Muscle layer of colon (tissue), 2 donors: ENCODE results near the gene HSPG2.

Experiments
- H3K27ac ChIP-seq: one replicate; pipeline ENCODE4 v1.7.0; 2013; ENCODE audit warnings: low read depth, mild to moderate bottlenecking, low read length, moderate library complexity
- H3K27me3 ChIP-seq, 2 donors: one replicate each; pipeline ENCODE4 v1.7.0; 2013; ENCODE audit warnings: low read length in 2 of 2, mild to moderate bottlenecking in 2 of 2; ENCODE audit not compliant: insufficient read depth in 2 of 2, control insufficient read depth in 1 of 2
- H3K36me3 ChIP-seq: one replicate; pipeline ENCODE4 v1.7.0; 2013; ENCODE audit warnings: mild to moderate bottlenecking, low read length; ENCODE audit not compliant: insufficient read depth
- H3K4me1 ChIP-seq: one replicate; pipeline ENCODE4 v1.7.0; 2013; ENCODE audit warnings: mild to moderate bottlenecking, low read length; ENCODE audit not compliant: insufficient read depth
- H3K4me3 ChIP-seq, 2 donors: one replicate each; pipeline ENCODE4 v1.7.0; 2013; ENCODE audit warnings: low read length in 2 of 2, low read depth in 1 of 2, mild to moderate bottlenecking in 1 of 2, moderate library complexity in 1 of 2
- H3K9ac ChIP-seq: one replicate; pipeline ENCODE4 v1.7.0; 2013; ENCODE audit warnings: low read length
- H3K9me3 ChIP-seq: one replicate; pipeline ENCODE4 v1.7.0; 2013; ENCODE audit warnings: mild to moderate bottlenecking, low read length
- donor health status: abdominal sarcoma.
- donor health status: Adenocarcinoma of cecum.

The HSPG2 gene

GRCh38 chr1:21847223-21848205, 89.6 kb downstream of the HSPG2 start:
- Histone ChIP-seq H3K36me3 (peaks cover 92% of the 10 kb centered on the region), H3K27me3 (no peaks in the 10 kb centered on the region), H3K4me1 (no peaks in the 10 kb centered on the region), H3K4me3 (no peak overlapping the region), H3K9me3 (no peaks in the 10 kb centered on the region), H3K9ac (no peak overlapping the region), H3K27ac (no peak overlapping the region)

- Histone ChIP-seq H3K9ac (no peak overlapping the region), H3K36me3 (peaks cover 92% of the 10 kb centered on the region), H3K4me3 (no peak overlapping the region), H3K4me1 (no peaks in the 10 kb centered on the region), H3K27ac (no peak overlapping the region), H3K9me3 (no peaks in the 10 kb centered on the region), H3K27me3 (no peaks in the 10 kb centered on the region)
These were observed 91.2 kb downstream of the HSPG2 start for GRCh38 chr1:21845646-21846641.

GRCh38 chr1:21843996-21844395, 93.1 kb downstream of the HSPG2 start:
- Histone ChIP-seq H3K36me3 (peaks cover 86% of the 10 kb centered on the region), H3K9me3 (no peaks in the 10 kb centered on the region), H3K4me1 (no peaks in the 10 kb centered on the region), H3K9ac (no peak overlapping the region), H3K4me3 (no peak overlapping the region), H3K27me3 (no peaks in the 10 kb centered on the region), H3K27ac (no peak overlapping the region)

- Histone ChIP-seq H3K4me3 (no peak overlapping the region), H3K27ac (no peak overlapping the region), H3K36me3 (peaks cover 86% of the 10 kb centered on the region), H3K9me3 (no peaks in the 10 kb centered on the region), H3K4me1 (no peaks in the 10 kb centered on the region), H3K27me3 (no peaks in the 10 kb centered on the region), H3K9ac (no peak overlapping the region)
These were observed 93.9 kb downstream of the HSPG2 start for GRCh38 chr1:21843208-21843607.

GRCh38 chr1:21842606-21843162, 94.4 kb downstream of the HSPG2 start:
- H3K27me3 ChIP-seq = no peaks in the 10 kb centered on the region
- no peak overlapping the region for H3K4me3 ChIP-seq
- peaks cover 86% of the 10 kb centered on the region for H3K36me3 ChIP-seq
- no peaks in the 10 kb centered on the region for H3K4me1 ChIP-seq
- no peak overlapping the region for H3K27ac ChIP-seq
- H3K9ac ChIP-seq = no peak overlapping the region
- no peaks in the 10 kb centered on the region for H3K9me3 ChIP-seq

GRCh38 chr1:21841852-21842466, 95.2 kb downstream of the HSPG2 start:
- Histone ChIP-seq H3K36me3 (peaks cover 86% of the 10 kb centered on the region), H3K9me3 (no peaks in the 10 kb centered on the region), H3K27ac (no peak overlapping the region), H3K27me3 (no peaks in the 10 kb centered on the region), H3K4me3 (no peak overlapping the region), H3K4me1 (no peaks in the 10 kb centered on the region), H3K9ac (no peak overlapping the region)

- H3K9me3 ChIP-seq = no peaks in the 10 kb centered on the region
- H3K36me3 ChIP-seq = peaks cover 89% of the 10 kb centered on the region
- no peaks in the 10 kb centered on the region for H3K4me1 ChIP-seq
- H3K9ac ChIP-seq = no peak overlapping the region
- no peak overlapping the region for H3K4me3 ChIP-seq
- no peaks in the 10 kb centered on the region for H3K27me3 ChIP-seq
- H3K27ac ChIP-seq = no peak overlapping the region
These were observed 96.1 kb downstream of the HSPG2 start for GRCh38 chr1:21840981-21841380.

GRCh38 chr1:21839337-21840037, 97.6 kb downstream of the HSPG2 start:
- H3K9me3 ChIP-seq = no peaks in the 10 kb centered on the region
- no peak overlapping the region for H3K9ac ChIP-seq
- H3K36me3 ChIP-seq = peaks cover 92% of the 10 kb centered on the region
- H3K27ac ChIP-seq = no peak overlapping the region
- no peak overlapping the region for H3K4me3 ChIP-seq
- H3K4me1 ChIP-seq = no peaks in the 10 kb centered on the region
- H3K27me3 ChIP-seq = no peaks in the 10 kb centered on the region

- Histone ChIP-seq H3K36me3 (peaks cover 92% of the 10 kb centered on the region), H3K4me1 (no peaks in the 10 kb centered on the region), H3K27me3 (no peaks in the 10 kb centered on the region), H3K9me3 (no peaks in the 10 kb centered on the region), H3K27ac (no peak overlapping the region), H3K4me3 (no peak overlapping the region), H3K9ac (no peak overlapping the region)
These were observed 98.6 kb downstream of the HSPG2 start for GRCh38 chr1:21838359-21839157.

GRCh38 chr1:21837476-21837875, 99.6 kb downstream of the HSPG2 start:
- Histone ChIP-seq H3K27me3 (no peaks in the 10 kb centered on the region), H3K36me3 (peaks cover 92% of the 10 kb centered on the region), H3K4me1 (no peaks in the 10 kb centered on the region), H3K27ac (no peak overlapping the region), H3K9ac (no peak overlapping the region), H3K9me3 (no peaks in the 10 kb centered on the region), H3K4me3 (no peak overlapping the region)
